Measurements from ENCODE around the gene SLC44A1.

SLC44A1 gene

DNA sequence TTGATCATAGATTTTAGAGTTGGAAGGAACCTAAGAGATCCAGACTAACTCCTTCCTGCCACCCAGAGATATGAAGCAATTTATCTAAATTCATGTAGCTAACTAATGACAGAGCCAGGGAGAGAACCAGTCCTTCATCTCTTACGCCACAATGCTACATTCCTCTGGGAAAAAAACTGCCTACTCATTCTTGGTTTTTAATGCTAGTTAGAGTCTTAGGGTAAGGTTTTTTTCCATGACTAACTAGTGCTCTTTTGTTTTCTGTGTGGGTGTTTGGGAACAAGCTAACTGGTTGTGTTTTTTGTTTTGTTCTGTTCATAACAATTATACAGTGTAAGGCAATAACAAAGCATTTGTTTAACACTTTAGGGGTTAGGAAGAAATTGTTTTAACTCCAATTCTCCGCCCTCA lies 52.4 kb downstream of the SLC44A1 start:
- peak; percentile 95 for DNase-seq (ENCODE audit: low read depth)
- H3K4me3 ChIP-seq (ENCODE audit: control insufficient read depth, low read depth, low read length), result no peak overlapping the region

DNA sequence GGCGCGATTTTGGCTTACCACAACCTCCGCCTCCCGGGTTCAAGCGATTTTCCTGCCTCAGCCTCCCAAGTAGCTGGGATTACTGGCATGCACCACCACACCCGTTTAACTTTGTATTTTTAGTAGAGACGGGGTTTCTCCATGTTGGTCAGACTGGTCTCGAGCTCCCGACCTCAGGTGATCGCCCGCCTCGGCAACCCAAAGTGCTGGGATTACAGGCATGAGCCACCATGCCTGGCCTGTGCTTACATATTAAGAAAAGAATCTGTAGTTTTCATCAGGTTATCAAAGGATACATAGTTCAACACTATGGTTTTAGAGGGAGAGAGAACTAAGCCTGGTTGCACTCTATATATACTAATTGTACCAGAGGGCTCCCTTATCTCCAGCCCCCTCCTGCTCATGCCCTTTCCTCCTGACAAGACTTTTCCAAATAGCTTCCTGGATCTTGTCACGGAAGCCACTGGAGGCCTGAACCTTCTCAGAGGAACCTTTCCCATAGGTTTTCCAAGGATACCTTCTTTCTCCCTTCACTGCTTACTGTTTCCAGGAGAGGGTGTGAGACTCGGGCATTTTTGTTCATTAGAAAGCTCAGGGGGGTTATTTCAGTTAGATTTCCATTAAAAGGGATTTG lies 53.1 kb downstream of the SLC44A1 start:
- DNase-seq (ENCODE audit: low read depth), result no peak
- no peak overlapping the region for H3K4me3 ChIP-seq (ENCODE audit: control insufficient read depth, low read depth, low read length)
- no peak for TF ChIP-seq CTCF (IDR thresholded peaks at IDR 0.05; ENCODE audit: control insufficient read depth, insufficient read depth, low read depth, low read length, missing control alignments)

More for the DNA sequence above, 52.4 kb downstream of the SLC44A1 start:
- no peak for TF ChIP-seq CTCF (IDR thresholded peaks at IDR 0.05; ENCODE audit: control insufficient read depth, insufficient read depth, low read depth, low read length, missing control alignments)

GRCh38 chr9:105299190-105299854 lies 54.9 kb downstream of the SLC44A1 start:
- no peak overlapping the region for H3K4me3 ChIP-seq (ENCODE audit: control insufficient read depth, low read depth, low read length)
- DNase-seq (ENCODE audit: low read depth), result peak; percentile 89
- no peak for TF ChIP-seq CTCF (IDR thresholded peaks at IDR 0.05; ENCODE audit: control insufficient read depth, insufficient read depth, low read depth, low read length, missing control alignments)

GRCh38 chr9:105302728-105303127 lies 58.3 kb downstream of the SLC44A1 start:
- no peak overlapping the region for H3K4me3 ChIP-seq (ENCODE audit: control insufficient read depth, low read depth, low read length)
- no peak for TF ChIP-seq CTCF (IDR thresholded peaks at IDR 0.05; ENCODE audit: control insufficient read depth, insufficient read depth, low read depth, low read length, missing control alignments)
- DNase-seq (ENCODE audit: low read depth), result no peak

DNA sequence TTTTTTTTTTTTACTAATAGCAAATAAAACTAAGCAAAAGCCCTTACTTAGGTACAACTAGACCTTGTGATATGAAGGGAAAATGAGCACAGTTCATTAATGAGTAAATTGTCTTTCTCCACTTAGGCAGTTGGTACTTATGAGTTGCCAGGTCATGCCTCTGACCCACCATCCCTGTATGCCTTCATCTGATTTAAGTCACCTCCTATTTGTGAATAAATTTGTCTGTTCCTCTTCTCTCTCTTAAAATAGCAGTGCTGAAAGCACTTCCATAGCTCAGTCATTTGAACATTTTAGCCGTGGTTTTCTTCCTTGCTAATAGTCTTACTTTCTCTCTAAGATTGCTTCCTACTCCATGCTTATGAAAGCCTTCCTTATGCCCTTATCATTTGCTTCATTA lies 61.4 kb downstream of the SLC44A1 start:
- no peak overlapping the region for H3K4me3 ChIP-seq (ENCODE audit: control insufficient read depth, low read depth, low read length)
- no peak for DNase-seq (ENCODE audit: low read depth)
- TF ChIP-seq CTCF (IDR thresholded peaks at IDR 0.05; ENCODE audit: control insufficient read depth, insufficient read depth, low read depth, low read length, missing control alignments), result no peak

DNA sequence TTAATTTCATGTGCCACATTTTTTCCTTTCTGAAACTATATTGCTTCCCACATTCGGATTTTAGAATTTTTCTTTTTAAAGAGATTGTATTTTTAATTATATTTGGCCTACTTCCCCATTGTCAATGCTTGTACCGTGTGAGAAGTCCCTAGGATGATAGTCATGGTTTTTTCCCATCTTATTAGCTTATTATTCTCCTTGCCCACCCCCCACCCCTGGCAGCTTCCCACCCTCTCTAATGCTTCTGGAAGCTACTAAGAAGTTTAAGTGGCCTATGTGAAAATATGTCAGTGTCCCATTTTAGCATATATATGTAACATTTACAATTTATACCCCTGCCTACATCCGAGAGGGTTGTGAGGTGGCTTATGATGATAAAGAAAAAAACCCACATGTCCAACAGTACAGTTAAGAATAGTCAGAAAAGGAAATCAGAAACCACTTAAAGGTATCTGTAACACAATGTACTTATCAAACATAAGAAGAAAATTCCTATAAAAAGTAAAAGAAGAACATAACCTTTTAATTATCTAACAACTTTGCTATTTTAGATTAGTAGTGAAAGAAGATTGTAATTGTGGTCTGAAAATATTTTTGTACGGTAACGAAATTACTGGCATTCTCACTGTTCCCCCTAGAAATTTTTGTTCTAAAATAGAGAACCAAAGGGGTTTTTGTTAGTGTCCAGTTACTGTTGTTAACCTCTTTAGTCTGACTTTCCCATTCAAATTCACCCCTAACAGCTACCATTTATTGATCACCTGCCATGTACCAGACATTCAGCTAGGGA lies 62.1 kb downstream of the SLC44A1 start:
- H3K4me3 ChIP-seq (ENCODE audit: control insufficient read depth, low read depth, low read length), result no peak overlapping the region
- no peak for TF ChIP-seq CTCF (IDR thresholded peaks at IDR 0.05; ENCODE audit: control insufficient read depth, insufficient read depth, low read depth, low read length, missing control alignments)
- DNase-seq (ENCODE audit: low read depth), result no peak
